Sigmoid colon (tissue), 7 donors: Measurements from ENCODE around the gene C1RL. TPM values are rescaled to one million over a fixed set of nuclear protein-coding genes. Genes with fewer than 3 reads are reported as not detected.
"Not testable (repeated sequence)": the region's sequence is repeated elsewhere in the genome, so short reads cannot be mapped to it uniquely, and the experiment has no call there.

Experiments
- DNase-seq: peaks from one replicate; pipeline ENCODE4 v3.0.0-alpha.2; 2019
- H3K27ac ChIP-seq, 4 donors: fragments of 200-600 bp; sonication (generic); one replicate each; pipeline ENCODE4 v1.5.1; 2016 to 2019; ENCODE audit warnings: mild to moderate bottlenecking in 1 of 4
- H3K27me3 ChIP-seq, 3 donors: fragments of 200-600 bp; sonication (generic); one replicate each; pipeline ENCODE4 v1.5.1; 2019; ENCODE audit warnings: mild to moderate bottlenecking in 1 of 3
- H3K36me3 ChIP-seq, 4 donors: fragments of 200-600 bp; sonication (generic); one replicate each; pipeline ENCODE4 v1.5.1; 2016 to 2019
- H3K4me1 ChIP-seq, 4 donors: fragments of 200-600 bp; sonication (generic); one replicate each; pipeline ENCODE4 v1.5.1; 2017 to 2019
- H3K4me3 ChIP-seq, 4 donors: fragments of 200-600 bp; sonication (generic); one replicate each; pipeline ENCODE4 v1.5.1; 2017 to 2019; ENCODE audit warnings: mild to moderate bottlenecking in 2 of 4, moderate library complexity in 1 of 4
- H3K9me3 ChIP-seq, 4 donors: fragments of 200-600 bp in 3 of 4; sonication (generic) in 3 of 4; one replicate each; pipeline versions ENCODE4 v1.5.1 to v1.6.1; 2013 to 2019
- EP300 ChIP-seq, 4 donors: sonication (generic); formaldehyde crosslinking; IDR thresholded peaks; one replicate each; pipeline ENCODE4 v1.6.1; 2017; ENCODE audit warnings: antibody characterized with exemption in 4 of 4
- POLR2A ChIP-seq, 2 donors: fragments of 450-650 bp; IDR thresholded peaks; one replicate each; pipeline ENCODE4 v1.6.1; 2016; ENCODE audit warnings: antibody characterized with exemption in 2 of 2, mild to moderate bottlenecking in 2 of 2, moderate library complexity in 2 of 2
- POLR2AphosphoS5 ChIP-seq, 4 donors: sonication (generic); formaldehyde crosslinking; IDR thresholded peaks; one replicate each; pipeline ENCODE4 v1.6.1; 2017; ENCODE audit warnings: antibody characterized with exemption in 4 of 4
- WGBS, 2 donors: extraction: QIAGEN DNeasy Blood & Tissue Kit; methylation state at CpG; one replicate each; pipeline ENCODE4 v1.1.7; 2013; 5-methylcytosine and 5-hydroxymethylcytosine counted together
- intact Hi-C: fragments of 100-400 bp; cut with DNase I; formaldehyde crosslinking; loops from one replicate; pipeline ENCODE4 v1.15.1; 2023
- polyA plus RNA-seq, 3 donors: library from polyadenylated mRNA; stranded (reverse); fragments of 200-250 nt; gene quantifications; one replicate each; pipeline ENCODE4 v1.2.3, GENCODE V29; 2013
- total RNA-seq, 4 donors: library from RNA; depleted of rRNA; stranded (reverse); fragments of >200 nt; gene quantifications; one replicate each; pipeline ENCODE4 v1.1.0, GENCODE V29; 2016
- TF ChIP-seq, protein P1 (sequence below), 4 experiments: fragments of 450-650 bp in 3 of 4; fragments of 200-600 bp in 1 of 4; IDR thresholded peaks; one replicate each; pipeline ENCODE4 v1.5.1; 2016 to 2019; ENCODE audit warnings: antibody characterized with exemption in 4 of 4, mild to moderate bottlenecking in 3 of 4, moderate library complexity in 2 of 4
- donor health status: healthy with polysubstance abuse.
- donor health status: Bipolar disorder and iron deficiency.
- donor health status: healthy.

C1RL gene
- total and polyA plus RNA-seq, 7 donors: 9.9 to 82.6 (median 45.5) TPM

DNA sequence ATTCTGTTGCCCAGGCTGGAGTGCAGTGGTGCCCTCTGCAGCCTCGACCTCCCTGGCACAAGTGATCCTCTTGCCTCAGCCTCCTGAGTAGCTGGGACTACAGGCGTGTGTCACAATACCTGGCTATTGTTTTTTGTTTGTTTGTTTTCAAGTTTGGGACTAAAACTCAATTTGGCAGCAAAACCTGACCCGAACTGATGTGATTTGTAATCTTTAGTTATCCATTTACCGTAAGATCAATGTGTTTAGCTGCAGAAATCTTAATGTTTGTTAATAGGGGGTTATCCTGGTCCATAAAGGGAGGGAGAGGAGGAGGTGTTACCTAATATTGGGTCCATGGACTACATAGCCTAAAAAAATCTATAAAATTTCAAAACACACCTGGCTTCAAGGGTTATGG lies 49.2 kb downstream of the C1RL start:
- 78 to 89% methylated on average over 4 of the region's 4 CpGs for WGBS, 2 donors
- Histone ChIP-seq H3K4me1 (peaks cover 0 to 30% (median 24%) of the 10 kb centered on the region in 4 donors), H3K27me3 (no peaks in the 10 kb centered on the region), H3K36me3 (peaks cover 0 to 22% (median 2%) of the 10 kb centered on the region in 4 donors), H3K27ac (peak overlapping the region; percentile 81 to 87 (median 84)), H3K9me3 (no peaks in the 10 kb centered on the region), H3K4me3 (no peak overlapping the region)
- intact Hi-C loops: loop anchor here (1.0 to 5.0 kb wide), 4 partner anchors 33 to 128 kb away; partner anchors contain the start of genes C1R, C1RL and PEX5
- DNase-seq: no peak
- TF ChIP-seq POLR2AphosphoS5 (IDR thresholded peaks at IDR 0.05) (no peak), POLR2A (IDR thresholded peaks at IDR 0.05) (no peak), EP300 (IDR thresholded peaks at IDR 0.05) (no peak)
- TF ChIP-seq, protein P1, sequence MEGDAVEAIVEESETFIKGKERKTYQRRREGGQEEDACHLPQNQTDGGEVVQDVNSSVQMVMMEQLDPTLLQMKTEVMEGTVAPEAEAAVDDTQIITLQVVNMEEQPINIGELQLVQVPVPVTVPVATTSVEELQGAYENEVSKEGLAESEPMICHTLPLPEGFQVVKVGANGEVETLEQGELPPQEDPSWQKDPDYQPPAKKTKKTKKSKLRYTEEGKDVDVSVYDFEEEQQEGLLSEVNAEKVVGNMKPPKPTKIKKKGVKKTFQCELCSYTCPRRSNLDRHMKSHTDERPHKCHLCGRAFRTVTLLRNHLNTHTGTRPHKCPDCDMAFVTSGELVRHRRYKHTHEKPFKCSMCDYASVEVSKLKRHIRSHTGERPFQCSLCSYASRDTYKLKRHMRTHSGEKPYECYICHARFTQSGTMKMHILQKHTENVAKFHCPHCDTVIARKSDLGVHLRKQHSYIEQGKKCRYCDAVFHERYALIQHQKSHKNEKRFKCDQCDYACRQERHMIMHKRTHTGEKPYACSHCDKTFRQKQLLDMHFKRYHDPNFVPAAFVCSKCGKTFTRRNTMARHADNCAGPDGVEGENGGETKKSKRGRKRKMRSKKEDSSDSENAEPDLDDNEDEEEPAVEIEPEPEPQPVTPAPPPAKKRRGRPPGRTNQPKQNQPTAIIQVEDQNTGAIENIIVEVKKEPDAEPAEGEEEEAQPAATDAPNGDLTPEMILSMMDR (IDR thresholded peaks at IDR 0.05): no peak

DNA sequence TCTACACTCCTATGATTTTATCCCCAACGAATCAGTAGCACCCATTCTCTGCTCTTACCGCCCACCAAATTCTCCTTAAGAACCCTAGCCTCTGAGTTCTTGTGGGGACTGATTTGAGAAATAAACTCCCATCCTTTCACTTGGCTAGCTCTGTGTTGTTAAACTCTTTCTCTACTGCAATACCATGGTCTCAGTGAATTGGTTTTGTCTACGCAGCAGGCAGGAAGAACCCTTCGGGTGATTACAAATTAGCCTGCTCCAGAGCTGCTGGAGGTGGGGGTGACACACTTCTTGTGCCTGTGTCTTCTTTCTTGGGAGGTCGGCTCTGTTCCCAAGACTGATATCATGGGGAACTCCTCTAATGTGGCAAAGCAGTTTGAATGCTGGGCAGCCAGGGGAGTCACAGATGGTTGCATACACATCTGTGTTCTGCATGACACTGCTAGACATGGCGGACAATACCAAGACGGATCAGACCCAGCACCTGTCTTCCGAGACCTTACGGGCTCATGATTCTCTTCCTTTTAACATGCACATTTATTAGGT lies 50.1 kb downstream of the C1RL start:
- intact Hi-C loops: no loop called here
- 94 to 95% methylated on average over 9 of the region's 9 CpGs for WGBS, 2 donors
- TF ChIP-seq EP300 (IDR thresholded peaks at IDR 0.05) (no peak), POLR2A (IDR thresholded peaks at IDR 0.05) (no peak), POLR2AphosphoS5 (IDR thresholded peaks at IDR 0.05) (no peak)
- TF ChIP-seq, protein P1 (IDR thresholded peaks at IDR 0.05): no peak
- H3K9me3 ChIP-seq: no peaks in the 10 kb centered on the region
- DNase-seq: no peak
- H3K36me3 ChIP-seq: peaks cover 0 to 13% (median 0%) of the 10 kb centered on the region in 4 donors
- H3K4me3 ChIP-seq: no peak overlapping the region
- H3K27me3 ChIP-seq: no peaks in the 10 kb centered on the region
- peaks cover 0 to 30% (median 24%) of the 10 kb centered on the region in 4 donors for H3K4me1 ChIP-seq
- H3K27ac ChIP-seq: peak overlapping the region in 1 of 4 donors; percentile 81

DNA sequence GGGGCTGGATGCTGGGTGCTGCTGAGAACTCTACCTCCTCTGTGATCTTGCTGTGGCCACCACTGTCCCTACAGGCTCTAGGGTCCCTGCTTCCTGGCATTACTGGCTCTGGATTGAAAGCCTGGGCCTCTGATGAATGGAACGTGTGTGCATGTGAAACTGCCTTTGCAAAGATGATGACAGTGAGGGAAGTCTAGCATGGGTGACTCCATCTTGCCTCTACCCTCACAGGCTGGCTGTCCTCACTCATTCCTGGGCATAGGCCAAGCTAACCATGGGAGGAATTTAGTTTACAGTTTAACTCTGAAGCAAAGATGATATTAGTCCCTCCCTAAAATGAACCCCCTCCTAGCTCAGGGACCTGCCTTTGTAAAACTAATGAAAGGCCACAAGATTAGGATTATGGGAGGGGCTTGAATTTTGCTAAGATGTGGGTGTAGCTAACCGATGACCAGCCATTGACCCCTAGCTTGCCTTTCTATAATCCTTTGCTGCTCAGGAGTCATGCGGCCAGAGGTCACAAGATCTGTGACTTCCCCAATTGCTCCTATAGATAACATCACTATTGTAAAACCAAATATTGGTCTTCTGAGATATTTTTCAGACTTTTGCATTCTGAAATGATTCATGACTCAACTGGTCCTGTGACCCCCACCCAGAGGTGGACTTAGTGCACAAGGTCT lies 50.7 kb downstream of the C1RL start:
- Histone ChIP-seq H3K27ac (no peak overlapping the region), H3K4me1 (peaks cover 0 to 30% (median 24%) of the 10 kb centered on the region in 4 donors), H3K36me3 (peaks cover 0 to 7% (median 0%) of the 10 kb centered on the region in 4 donors), H3K27me3 (no peaks in the 10 kb centered on the region), H3K4me3 (no peak overlapping the region), H3K9me3 (no peaks in the 10 kb centered on the region)
- intact Hi-C loops: no loop called here
- no peak for DNase-seq
- TF ChIP-seq, protein P1 (IDR thresholded peaks at IDR 0.05): no peak
- no peak for TF ChIP-seq POLR2AphosphoS5 (IDR thresholded peaks at IDR 0.05)
- no peak for TF ChIP-seq EP300 (IDR thresholded peaks at IDR 0.05)
- no peak for TF ChIP-seq POLR2A (IDR thresholded peaks at IDR 0.05)
- WGBS, 2 donors: 84 to 86% methylated on average over 3 of the region's 3 CpGs

DNA sequence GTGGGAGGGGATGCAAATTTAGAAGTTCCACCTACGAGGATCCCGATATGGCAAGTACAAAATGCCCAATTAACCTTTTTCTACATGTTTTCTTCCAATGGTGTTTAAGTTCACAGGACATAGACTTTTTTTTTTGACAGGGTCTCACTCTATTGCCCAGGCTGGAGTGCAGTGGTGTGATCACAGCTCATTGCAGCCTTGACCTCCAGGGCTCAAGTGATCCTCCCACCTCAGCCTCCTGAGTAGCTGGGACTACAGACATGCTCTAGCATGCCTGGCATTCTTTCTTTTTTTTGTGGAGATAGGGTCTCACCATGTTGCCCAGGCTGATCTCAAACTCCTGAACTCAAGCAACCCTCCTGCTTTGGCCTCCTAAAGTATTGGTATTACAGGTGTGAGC lies 53.3 kb downstream of the C1RL start:
- H3K9me3 ChIP-seq, intact Hi-C loops, H3K4me3 ChIP-seq, H3K27ac ChIP-seq, H3K36me3 ChIP-seq, DNase-seq, H3K27me3 ChIP-seq: not testable (repeated sequence)
- 94 to 96% methylated on average over 2 of the region's 2 CpGs for WGBS, 2 donors
- H3K4me1 ChIP-seq: peaks cover 0 to 14% (median 7%) of the 10 kb centered on the region in 4 donors

DNA sequence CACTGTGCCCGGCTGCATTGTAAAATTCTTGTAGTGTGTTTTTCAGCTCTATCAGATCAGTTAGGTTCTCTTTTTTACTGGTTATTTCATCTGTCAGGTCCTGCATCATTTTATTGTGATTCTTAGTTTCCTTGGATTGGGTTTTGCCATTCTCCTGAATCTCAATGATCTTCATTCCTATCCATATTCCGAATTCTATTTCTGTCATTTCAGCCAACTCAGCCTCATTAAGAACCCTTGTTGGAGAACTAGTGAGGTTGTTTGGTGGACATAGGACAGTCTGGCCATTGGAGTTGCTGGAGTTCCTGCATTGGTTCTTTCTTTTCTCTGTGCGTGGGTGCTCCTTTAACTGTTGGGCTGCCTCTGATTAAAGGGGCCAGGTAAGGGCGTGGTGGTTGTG lies 54.1 kb downstream of the C1RL start:
- no peaks in the 10 kb centered on the region for H3K27me3 ChIP-seq
- peaks cover 0 to 10% (median 2%) of the 10 kb centered on the region in 4 donors for H3K4me1 ChIP-seq
- WGBS, 2 donors: 84 to 89% methylated on average over 4 of the region's 4 CpGs
- no peak overlapping the region for H3K27ac ChIP-seq
- H3K36me3 ChIP-seq: no peaks in the 10 kb centered on the region
- no peak overlapping the region for H3K4me3 ChIP-seq
- intact Hi-C loops: no loop called here
- DNase-seq: no peak
- TF ChIP-seq, protein P1 (IDR thresholded peaks at IDR 0.05): no peak
- no peak for TF ChIP-seq EP300 (IDR thresholded peaks at IDR 0.05)
- TF ChIP-seq POLR2AphosphoS5 (IDR thresholded peaks at IDR 0.05): no peak
- no peak for TF ChIP-seq POLR2A (IDR thresholded peaks at IDR 0.05)
- H3K9me3 ChIP-seq: no peaks in the 10 kb centered on the region

DNA sequence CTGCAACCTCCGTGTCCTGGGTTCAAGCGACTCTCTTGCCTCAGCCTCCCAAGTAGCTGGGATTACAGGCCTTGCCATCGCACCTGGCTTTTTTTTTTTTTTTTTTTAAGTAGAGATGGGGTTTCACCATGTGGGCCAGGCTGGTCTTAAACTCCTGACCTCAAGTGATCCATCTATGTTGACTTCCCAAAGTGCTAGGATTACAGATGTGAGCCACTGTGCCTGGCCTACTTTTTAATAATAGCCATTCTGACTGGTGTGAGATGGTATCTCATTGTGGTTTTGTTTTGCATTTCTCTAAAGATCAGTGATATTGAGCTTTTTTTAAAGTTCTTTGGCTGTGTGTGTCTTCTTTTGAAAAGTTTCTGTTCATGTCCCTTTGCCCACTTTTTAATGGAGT lies 59.0 kb downstream of the C1RL start:
- H3K9me3 ChIP-seq, intact Hi-C loops, H3K27ac ChIP-seq, H3K4me3 ChIP-seq, H3K36me3 ChIP-seq, H3K4me1 ChIP-seq, H3K27me3 ChIP-seq, DNase-seq: not testable (repeated sequence)
- 93 to 95% methylated on average over 3 of the region's 3 CpGs for WGBS, 2 donors

DNA sequence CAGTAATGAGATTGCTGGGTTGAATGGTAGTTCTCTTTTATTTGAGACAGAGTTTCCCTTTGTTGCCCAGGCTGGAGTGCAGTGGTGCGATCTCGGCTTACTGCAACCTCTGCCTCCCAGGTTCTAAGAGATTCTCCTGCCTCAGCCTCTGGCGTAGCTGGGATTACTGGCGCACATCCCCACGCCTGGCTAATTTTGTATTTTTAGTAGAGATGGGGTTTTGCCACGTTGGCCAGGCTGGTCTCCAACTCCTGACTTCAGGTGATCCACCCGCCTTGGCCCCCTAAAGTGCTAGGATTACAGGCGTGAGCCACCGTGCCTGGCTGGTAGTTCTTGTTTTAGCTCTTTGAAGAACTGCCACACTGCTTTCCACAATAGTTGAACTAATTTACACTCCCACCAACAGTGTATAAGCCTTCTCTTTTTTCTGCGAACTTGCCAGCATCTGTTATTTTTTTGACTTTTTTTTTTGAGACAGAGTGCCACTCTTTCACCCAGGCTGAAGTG lies 59.5 kb downstream of the C1RL start:
- H3K27me3 ChIP-seq, H3K27ac ChIP-seq, H3K4me1 ChIP-seq, H3K9me3 ChIP-seq, H3K36me3 ChIP-seq, DNase-seq, H3K4me3 ChIP-seq, intact Hi-C loops: not testable (repeated sequence)
- WGBS, 2 donors: 90 to 92% methylated on average over 10 of the region's 10 CpGs
